NB4 (cell line): Measurements from ENCODE around the gene ARHGAP21.

Source experiments
- DNase-seq: peaks from one replicate; pipeline ENCODE4 v3.0.0; 2010; ENCODE audit warnings: low read depth
- H3K4me3 ChIP-seq: one replicate; pipeline ENCODE4 v1.5.1; 2011; ENCODE audit warnings: mild to moderate bottlenecking, low read depth, low read length, moderate library complexity
- MAX ChIP-seq: IDR thresholded peaks from 2 replicates; pipeline ENCODE4 v1.6.1; 2011; ENCODE audit warnings: low read depth, low read length
- MYC ChIP-seq: IDR thresholded peaks from 2 replicates; pipeline ENCODE4 v1.6.1; 2011; ENCODE audit warnings: low read depth, low read length
- POLR2A ChIP-seq: IDR thresholded peaks from 2 replicates; pipeline ENCODE4 v1.6.1; 2011; ENCODE audit warnings: mild to moderate bottlenecking; ENCODE audit not compliant: insufficient read length; ENCODE audit errors: extremely low read depth
- TF ChIP-seq, protein P1 (sequence below): IDR thresholded peaks from one replicate; pipeline ENCODE4 v1.5.1; 2012; ENCODE audit warnings: low read depth, low read length

ARHGAP21 gene

DNA sequence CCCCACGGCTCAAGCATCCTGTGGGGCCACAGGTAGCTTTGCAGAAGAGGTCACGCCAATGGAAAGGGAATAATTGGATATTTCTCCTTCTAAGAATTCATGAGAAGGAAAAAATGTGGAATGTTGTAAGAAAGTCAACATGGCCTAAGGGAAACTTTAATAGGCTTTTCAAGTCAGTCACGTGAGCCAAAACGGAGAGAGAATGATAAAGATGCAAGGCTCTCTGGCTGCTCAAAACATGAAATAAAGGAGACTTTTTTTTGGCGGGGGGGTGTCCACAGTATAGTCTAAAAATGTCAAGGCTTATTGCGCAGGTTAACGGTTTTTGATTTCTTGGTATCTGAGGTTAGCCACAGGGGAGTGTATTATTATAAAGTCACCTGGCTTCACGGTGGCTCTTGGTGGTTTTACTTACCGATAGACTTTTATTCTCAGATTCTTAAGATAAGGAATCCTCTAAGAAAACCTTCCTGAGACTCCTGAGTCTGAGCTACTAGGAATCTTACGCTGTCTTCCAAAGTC is 148.1 kb downstream of the ARHGAP21 start:
- TF ChIP-seq MYC: no peak
- H3K4me3 ChIP-seq: no peak overlapping the region
- DNase-seq: no peak

DNA sequence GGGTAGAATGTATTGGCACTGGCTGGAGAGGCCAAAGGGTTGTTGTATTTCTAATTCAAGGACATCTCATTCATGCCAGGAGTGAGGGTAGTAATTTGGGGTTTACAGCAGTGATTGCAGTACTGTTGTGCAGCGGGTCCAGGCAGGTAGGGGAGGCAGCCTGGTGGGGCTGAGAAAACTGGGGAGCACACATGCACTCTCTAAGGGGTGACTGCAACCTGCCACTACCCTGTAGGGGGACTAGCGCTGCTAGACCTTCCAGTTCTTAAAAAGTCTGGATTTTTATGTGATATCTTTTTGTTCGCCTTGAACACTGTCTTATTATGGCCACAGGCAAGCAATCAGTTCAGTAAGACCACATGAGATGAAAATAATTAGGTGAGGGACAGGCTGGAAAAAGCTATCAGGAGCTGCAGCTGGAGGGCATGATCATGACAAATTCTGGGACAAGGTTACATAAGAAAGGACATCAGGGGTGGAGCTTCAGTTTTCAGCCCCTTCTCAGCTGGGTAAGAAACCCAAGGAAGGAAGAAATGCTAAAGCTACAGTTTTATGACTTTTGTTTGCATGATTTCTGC is 149.0 kb downstream of the ARHGAP21 start:
- no peak overlapping the region for H3K4me3 ChIP-seq
- no peak for DNase-seq
- no peak for TF ChIP-seq MYC

DNA sequence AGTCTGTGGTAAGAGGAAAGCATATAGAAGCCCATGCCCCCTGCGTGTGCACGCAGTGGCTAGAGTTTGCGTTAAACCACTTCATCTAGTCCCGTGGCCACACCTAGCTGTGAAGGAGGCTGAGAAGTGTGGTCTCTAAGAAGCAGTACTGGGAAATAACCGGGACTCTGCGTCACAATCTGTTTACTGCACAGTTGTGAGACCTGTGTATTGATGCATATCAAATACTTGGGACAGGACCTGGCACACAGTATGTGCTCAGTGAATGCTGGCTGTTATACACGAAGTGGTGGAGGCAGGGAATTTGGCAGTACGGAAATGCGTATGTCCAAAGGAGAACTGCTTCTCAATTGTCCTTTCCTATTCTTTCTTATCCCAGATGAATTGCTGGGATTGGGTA is 149.5 kb downstream of the ARHGAP21 start:
- no peak overlapping the region for H3K4me3 ChIP-seq
- TF ChIP-seq, protein P1, sequence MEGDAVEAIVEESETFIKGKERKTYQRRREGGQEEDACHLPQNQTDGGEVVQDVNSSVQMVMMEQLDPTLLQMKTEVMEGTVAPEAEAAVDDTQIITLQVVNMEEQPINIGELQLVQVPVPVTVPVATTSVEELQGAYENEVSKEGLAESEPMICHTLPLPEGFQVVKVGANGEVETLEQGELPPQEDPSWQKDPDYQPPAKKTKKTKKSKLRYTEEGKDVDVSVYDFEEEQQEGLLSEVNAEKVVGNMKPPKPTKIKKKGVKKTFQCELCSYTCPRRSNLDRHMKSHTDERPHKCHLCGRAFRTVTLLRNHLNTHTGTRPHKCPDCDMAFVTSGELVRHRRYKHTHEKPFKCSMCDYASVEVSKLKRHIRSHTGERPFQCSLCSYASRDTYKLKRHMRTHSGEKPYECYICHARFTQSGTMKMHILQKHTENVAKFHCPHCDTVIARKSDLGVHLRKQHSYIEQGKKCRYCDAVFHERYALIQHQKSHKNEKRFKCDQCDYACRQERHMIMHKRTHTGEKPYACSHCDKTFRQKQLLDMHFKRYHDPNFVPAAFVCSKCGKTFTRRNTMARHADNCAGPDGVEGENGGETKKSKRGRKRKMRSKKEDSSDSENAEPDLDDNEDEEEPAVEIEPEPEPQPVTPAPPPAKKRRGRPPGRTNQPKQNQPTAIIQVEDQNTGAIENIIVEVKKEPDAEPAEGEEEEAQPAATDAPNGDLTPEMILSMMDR: no peak
- TF ChIP-seq MAX (no peak), MYC (no peak), POLR2A (no peak)
- DNase-seq: no peak

- DNase-seq: peak; percentile 4
- H3K4me3 ChIP-seq: no peak overlapping the region
- TF ChIP-seq, protein P1: no peak
- no peak for TF ChIP-seq MYC
- no peak for TF ChIP-seq MAX
- TF ChIP-seq POLR2A: no peak
Measured at GRCh38 chr10:24571870-24572450, 151.7 kb downstream of the ARHGAP21 start.

- TF ChIP-seq MYC (no peak), MAX (no peak), POLR2A (no peak)
- TF ChIP-seq, protein P1: no peak
- H3K4me3 ChIP-seq: no peak overlapping the region
- DNase-seq: no peak
Measured at GRCh38 chr10:24570658-24571426, 152.8 kb downstream of the ARHGAP21 start.

DNA sequence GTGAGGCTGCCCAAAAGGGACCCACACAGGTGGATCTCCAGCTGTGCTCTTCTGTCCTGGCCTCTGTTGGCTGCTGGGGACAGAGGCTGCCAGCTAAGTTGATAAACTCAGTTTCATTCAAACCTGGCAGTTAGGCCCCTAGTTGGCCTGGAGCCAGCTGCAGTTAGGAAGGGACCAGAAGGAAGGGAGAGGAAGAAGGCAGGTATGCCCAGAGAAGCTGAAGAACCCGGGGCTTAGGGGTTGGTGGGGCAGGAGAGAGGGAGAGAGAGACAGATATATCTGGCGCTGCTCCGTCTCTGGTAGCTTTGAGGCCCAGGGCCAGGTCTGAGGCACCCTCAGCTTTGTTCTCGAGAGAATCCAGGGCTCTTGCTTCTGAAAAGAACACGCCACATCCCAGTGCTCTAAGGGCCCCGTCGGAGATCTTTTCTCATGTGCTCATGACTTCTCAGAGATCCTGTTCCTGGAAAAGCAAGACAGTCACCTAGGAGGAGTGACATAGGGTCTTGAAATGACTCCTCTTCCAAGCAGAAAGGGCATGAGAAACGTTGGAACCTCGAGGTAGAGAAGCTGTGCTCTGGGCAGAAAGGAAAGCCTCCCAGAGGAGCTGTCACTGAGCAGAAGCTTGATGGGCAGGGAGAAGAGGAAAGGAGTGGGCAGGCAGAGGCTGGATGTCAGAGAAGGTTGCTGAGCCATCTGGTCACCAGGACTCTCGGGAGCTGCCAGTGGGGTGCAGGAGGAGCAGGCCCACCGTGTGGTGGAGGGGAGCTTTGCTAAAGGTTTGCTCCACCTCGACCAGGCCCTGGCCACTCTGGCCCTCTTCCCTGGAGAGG is 153.6 kb downstream of the ARHGAP21 start:
- no peak for DNase-seq
- TF ChIP-seq MYC (no peak), POLR2A (no peak), MAX (no peak)
- TF ChIP-seq, protein P1: no peak

More for the DNA sequence above, 153.6 kb downstream of the ARHGAP21 start:
- no peak overlapping the region for H3K4me3 ChIP-seq
